K562 (cell line): Measurements from ENCODE around the gene LRFN4. TPM values are rescaled to one million over a fixed set of nuclear protein-coding genes. Genes with fewer than 3 reads are reported as not detected.
A peak's percentile ranks its signal among the peaks of the same experiment; 100 is the strongest.

Source experiments
- BACH1 ChIP-seq: fragments of 200-800 bp; sonication (Bioruptor generic); IDR thresholded peaks from 2 replicates; pipeline ENCODE4 v1.6.1; 2016; ENCODE audit warnings: missing genetic modification characterization, missing compliant biosample characterization
- CEBPB ChIP-seq: fragments of 450-650 bp; IDR thresholded peaks from 2 replicates; pipeline ENCODE4 v1.6.1; 2016; ENCODE audit warnings: missing genetic modification characterization, missing compliant biosample characterization
- CUX1 ChIP-seq: fragments of 200-800 bp; sonication (Bioruptor generic); IDR thresholded peaks from 2 replicates; pipeline ENCODE4 v1.6.1; 2016; ENCODE audit warnings: missing genetic modification characterization, missing compliant biosample characterization
- HOMEZ ChIP-seq: fragments of 250-450 bp; sonication (Bioruptor Pico); IDR thresholded peaks from 2 replicates; pipeline ENCODE4 v1.4.0; 2020; ENCODE audit warnings: mild to moderate bottlenecking, moderate library complexity
- MCM5 ChIP-seq: fragments of 450-650 bp; IDR thresholded peaks from 2 replicates; pipeline ENCODE4 v1.6.1; 2016; ENCODE audit warnings: low read depth
- MEF2D ChIP-seq: conservative IDR thresholded peaks from 2 replicates; pipeline ENCODE4 v1.6.1; 2016; ENCODE audit warnings: low read depth, missing genetic modification characterization, missing compliant biosample characterization
- RERE ChIP-seq: sonication (generic); formaldehyde crosslinking; IDR thresholded peaks from 2 replicates; pipeline ENCODE4 v1.8.0; 2023; ENCODE audit warnings: missing genetic modification reagents, mild to moderate bottlenecking, borderline replicate concordance
- TBP ChIP-seq: optimal IDR thresholded peaks from 2 replicates; pipeline ENCODE3; 2011; ENCODE audit warnings: low read depth, low read length, improper control_type of control experiment
- TGIF2 ChIP-seq: sonication (generic); formaldehyde crosslinking; IDR thresholded peaks from 2 replicates; pipeline ENCODE4 v1.8.1; 2022; ENCODE audit warnings: mild to moderate bottlenecking, missing genetic modification reagents, moderate library complexity
- ZKSCAN8 ChIP-seq: fragments of 200-800 bp; sonication (Bioruptor generic); IDR thresholded peaks from 2 replicates; pipeline ENCODE4 v1.6.1; 2016; ENCODE audit warnings: missing genetic modification characterization, missing compliant biosample characterization
- ZNF134 ChIP-seq: fragments of 250-450 bp; sonication (Bioruptor Pico); conservative IDR thresholded peaks from 2 replicates; pipeline ENCODE4 v1.4.0; 2020
- ZNF316 ChIP-seq: fragments of 450-650 bp; IDR thresholded peaks from 2 replicates; pipeline ENCODE4 v1.6.1; 2016
- ZNF639 ChIP-seq, 2 experiments: fragments of 200-800 bp in 1 of 2; sonication (Bioruptor generic) in 1 of 2; sonication (generic) in 1 of 2; formaldehyde crosslinking in 1 of 2; IDR thresholded peaks in 1 of 2; conservative IDR thresholded peaks in 1 of 2; 2 replicates each; pipeline versions ENCODE4 v1.5.0 to v1.6.1; 2016 to 2020; ENCODE audit warnings: missing compliant biosample characterization in 1 of 2, missing genetic modification characterization in 1 of 2, missing genetic modification reagents in 1 of 2
- polyA plus RNA-seq, 8 experiments: library from polyadenylated mRNA; depleted of rRNA in 4 of 8; stranded (reverse) in 5 of 8; unstranded in 3 of 8; fragments of >200 nt; fragmentation: Nextera tagmentation in 2 of 8; fragmentation: Illumina TruSeq in 1 of 8; extraction: Ambion mirVana in 2 of 8; extraction: Trizol in 1 of 8; gene quantifications; 2 replicates each; pipeline versions ENCODE4 v1.2.1 to v1.2.3, GENCODE V29; 2011 to 2014; ENCODE audit warnings: inconsistent platforms in 1 of 8, missing spikeins in 1 of 8
- total RNA-seq, 7 experiments: library from RNA; depleted of rRNA in 6 of 7; stranded (reverse); fragments of >200 nt in 6 of 7; fragmentation: Illumina TruSeq in 2 of 7; extraction: Trizol in 2 of 7; gene quantifications; 2 replicates each; pipeline versions ENCODE4 v1.2.1 to v1.2.3, GENCODE V29; 2011 to 2021; ENCODE audit warnings: low replicate concordance in 1 of 7

Gene LRFN4
- total and polyA plus RNA-seq, 9 of the 15 experiments (the other 6 are each of a cell fraction or from before 2014, with no cell fraction given), result 0.10 to 60.1 (median 6.7) TPM

- no peak for TF ChIP-seq HOMEZ (CRISPR knock-in tag)
- TF ChIP-seq ZKSCAN8 (CRISPR knock-in tag), result no peak
- TF ChIP-seq TBP, result peak; percentile 28
- TF ChIP-seq RERE (CRISPR knock-in tag), result no peak
- TF ChIP-seq ZNF639 (CRISPR knock-in tag; conservative IDR thresholded peaks at IDR 0.05 in 1 of 2, IDR thresholded peaks at IDR 0.05 in 1 of 2), result 0 out of 4 replicates have a peak, but pooled peaks of 1 of the 2 experiments have one; percentile 40
- no peak for TF ChIP-seq TGIF2 (CRISPR knock-in tag)
- TF ChIP-seq CUX1 (CRISPR knock-in tag), result no peak
- TF ChIP-seq MEF2D (tag), result no peak; the same call in 1 of the 2 replicates
- TF ChIP-seq MCM5, result no peak
- TF ChIP-seq ZNF316, result peak; percentile 99
- no peak for TF ChIP-seq ZNF134
- no peak for TF ChIP-seq CEBPB (tag)
- peak; percentile 99 for TF ChIP-seq BACH1 (tag)
These were observed 35.2 kb downstream of the LRFN4 start (continued) for GRCh38 chr11:66891851-66892660.
